HepG2 (cell line): Measurements from ENCODE around the gene GOLGA8B. TPM values are rescaled to one million over a fixed set of nuclear protein-coding genes. Genes with fewer than 3 reads are reported as not detected.
"Not testable (repeated sequence)": the region's sequence is repeated elsewhere in the genome, so short reads cannot be mapped to it uniquely, and the experiment has no call there.

ENCODE experiments used
- ATAC-seq: fragments of 200-7000 bp; cut with Tn5 transposase; 3 replicates; pipeline ENCODE4 v1.9.1; 2020; ENCODE audit warnings: mild to moderate bottlenecking, moderate library complexity
- BruUV-seq: library from RNA; stranded (reverse); fragments of 400-500 nt; replicated peaks from 2 replicates; lab custom pipeline; 2021; lab: Mats Ljungman, UMichigan
- CTCF ChIA-PET: fragments of 300-600 bp; formaldehyde crosslinking; extraction: SDS; loops from one replicate; lab custom pipeline; 2021; ENCODE audit warnings: low total read pairs, inconsistent platforms, low intra/inter-chr PET ratio; lab: Yijun Ruan, JAX
- POLR2A ChIA-PET: fragments of 350-600 bp; sonication (Branson Sonifier 250); formaldehyde crosslinking; loops from one replicate; lab custom pipeline; 2020; ENCODE audit warnings: antibody characterized with exemption, inconsistent platforms; lab: Yijun Ruan, JAX
- DNase-seq: peaks from one replicate; pipeline ENCODE4 v3.0.0-alpha.2; 2015; ENCODE audit warnings: low spot score
- FAIRE-seq: peaks from 3 replicates; lab custom pipeline; 2011; peaks lifted over from hg19 to GRCh38; lab: Jason Lieb, UNC
- H2AFZ ChIP-seq: one replicate; pipeline ENCODE4 v1.6.1; 2011; ENCODE audit warnings: low read length, inconsistent platforms
- H3K27ac ChIP-seq: fragments of 300-600 bp; 3 replicates; pipeline ENCODE4 v1.8.0; 2011; ENCODE audit warnings: mixed run types, mild to moderate bottlenecking, mixed read lengths, low read length, inconsistent platforms; ENCODE audit not compliant: insufficient read depth; ENCODE audit errors: extremely low read length
- H3K27me3 ChIP-seq, 2 experiments: fragments of 200-600 bp in 1 of 2; 2 replicates in 1 of 2; 3 replicates in 1 of 2; pipeline versions ENCODE4 v1.6.0 to v1.8.0; 2011; ENCODE audit warnings: low read length in 2 of 2, mild to moderate bottlenecking in 2 of 2, moderate library complexity in 2 of 2, inconsistent platforms in 1 of 2; ENCODE audit not compliant: insufficient read depth in 2 of 2, control insufficient read depth in 1 of 2
- H3K36me3 ChIP-seq, 2 experiments: fragments of 200-600 bp in 1 of 2; replicated peaks in 1 of 2; 2 replicates in 1 of 2; 3 replicates in 1 of 2; pipeline versions ENCODE4 v1.5.1 to v1.8.0; 2011; ENCODE audit warnings: low read length in 2 of 2, inconsistent platforms in 1 of 2; ENCODE audit not compliant: insufficient read depth in 2 of 2, control insufficient read depth in 1 of 2
- H3K4me1 ChIP-seq: 2 replicates; pipeline ENCODE4 v1.5.1; 2012; ENCODE audit warnings: low read length, inconsistent platforms; ENCODE audit not compliant: insufficient read depth
- H3K4me2 ChIP-seq: 2 replicates; pipeline ENCODE4 v1.6.0; 2011; ENCODE audit warnings: low read depth, low read length, inconsistent platforms
- H3K4me3 ChIP-seq, 3 experiments: fragments of 200-600 bp in 1 of 3; sonication (generic), shearing (Covaris generic) in 1 of 3; replicated peaks in 1 of 3; 2 replicates each; pipeline ENCODE4 v1.5.1; 2011 to 2016; ENCODE audit warnings: low read length in 3 of 3, inconsistent platforms in 2 of 3, low read depth in 2 of 3, mild to moderate bottlenecking in 2 of 3, control low read depth in 1 of 3, mixed read lengths in 1 of 3; ENCODE audit not compliant: insufficient read depth in 1 of 3
- H3K79me2 ChIP-seq: one replicate; pipeline ENCODE4 v1.6.1; 2011; ENCODE audit warnings: low read length, inconsistent platforms; ENCODE audit not compliant: insufficient read depth
- H3K9ac ChIP-seq: 2 replicates; pipeline ENCODE4 v1.6.0; 2011; ENCODE audit warnings: mild to moderate bottlenecking, low read depth, low read length, inconsistent platforms; ENCODE audit not compliant: insufficient read depth
- H3K9me3 ChIP-seq: 2 replicates; pipeline ENCODE4 v1.5.1; 2012; ENCODE audit warnings: mild to moderate bottlenecking, low read length
- H4K20me1 ChIP-seq: 2 replicates; pipeline ENCODE4 v1.6.0; 2011; ENCODE audit warnings: inconsistent platforms, mild to moderate bottlenecking, low read length, moderate library complexity; ENCODE audit not compliant: insufficient read depth
- BCL6 ChIP-seq: IDR thresholded peaks from 2 replicates; pipeline ENCODE4 v1.6.1; 2016; ENCODE audit warnings: missing genetic modification reagents, missing compliant biosample characterization
- EHMT2 ChIP-seq: fragments of 200-600 bp; sonication (generic); IDR thresholded peaks from 2 replicates; pipeline ENCODE4 v1.7.0; 2017; ENCODE audit warnings: antibody characterized with exemption, low read depth, low read length, borderline replicate concordance
- HNF4G ChIP-seq, 2 experiments: sonication (generic) in 1 of 2; formaldehyde crosslinking in 1 of 2; IDR thresholded peaks; 2 replicates each; pipeline versions ENCODE4 v1.4.0 to v1.6.1; 2011 to 2020; ENCODE audit warnings: borderline replicate concordance in 2 of 2, low read depth in 2 of 2, mild to moderate bottlenecking in 2 of 2, low read length in 1 of 2, missing genetic modification reagents in 1 of 2, moderate library complexity in 1 of 2
- RARA ChIP-seq: IDR thresholded peaks from 2 replicates; pipeline ENCODE4 v1.6.1; 2016; ENCODE audit warnings: missing genetic modification reagents, missing compliant biosample characterization
- ZFY ChIP-seq: sonication (generic); formaldehyde crosslinking; IDR thresholded peaks from 2 replicates; pipeline ENCODE4 v1.4.0; 2020; ENCODE audit warnings: missing genetic modification reagents
- ZNF644 ChIP-seq: IDR thresholded peaks from 2 replicates; pipeline ENCODE4 v1.6.1; 2016; ENCODE audit warnings: low read depth
- WGBS: methylation state at CpG from one replicate; pipeline ENCODE4 v1.1.6; 2017; ENCODE audit warnings: low lambda C conversion rate; 5-methylcytosine and 5-hydroxymethylcytosine counted together
- in situ Hi-C: cut with HindIII; loops from 2 replicates; pipeline ENCODE4 v1.10.0; 2017; ENCODE audit warnings: low pct_unique_long_range_greater_than_20kb; ENCODE audit not compliant: extremely low pct_ligation_motif_present
- intact Hi-C: fragments of 100-400 bp; cut with micrococcal nuclease; formaldehyde crosslinking; loops from one replicate; pipeline ENCODE4 v1.10.0; 2022; ENCODE audit not compliant: unreplicated experiment
- polyA plus RNA-seq, 8 experiments: library from polyadenylated mRNA; depleted of rRNA in 3 of 8; stranded (reverse) in 7 of 8; unstranded in 1 of 8; fragments of >200 nt; fragmentation: Illumina TruSeq in 4 of 8; extraction: Trizol in 4 of 8; gene quantifications; 2 replicates each; pipeline versions ENCODE4 v1.2.1 to v1.2.3, GENCODE V29; 2011 to 2016; ENCODE audit warnings: low read depth in 4 of 8, missing spikeins in 1 of 8, mixed read lengths in 1 of 8; ENCODE audit not compliant: insufficient read depth in 1 of 8
- total RNA-seq, 5 experiments: library from RNA; depleted of rRNA; stranded (reverse); fragments of >200 nt; fragmentation: Illumina TruSeq; extraction: Trizol; gene quantifications; 2 replicates each; pipeline ENCODE4 v1.2.3, GENCODE V29; 2016; ENCODE audit warnings: low read depth in 1 of 5
- TF ChIP-seq, protein P1 (sequence below): sonication (generic); formaldehyde crosslinking; IDR thresholded peaks from 2 replicates; pipeline ENCODE4 v1.4.0; 2020; ENCODE audit warnings: missing genetic modification reagents

Gene GOLGA8B
- total and polyA plus RNA-seq, 2 of the 13 experiments (the other 11 are each of a cell fraction or from before 2014, with no cell fraction given): 38.8 to 89.0 TPM

DNA sequence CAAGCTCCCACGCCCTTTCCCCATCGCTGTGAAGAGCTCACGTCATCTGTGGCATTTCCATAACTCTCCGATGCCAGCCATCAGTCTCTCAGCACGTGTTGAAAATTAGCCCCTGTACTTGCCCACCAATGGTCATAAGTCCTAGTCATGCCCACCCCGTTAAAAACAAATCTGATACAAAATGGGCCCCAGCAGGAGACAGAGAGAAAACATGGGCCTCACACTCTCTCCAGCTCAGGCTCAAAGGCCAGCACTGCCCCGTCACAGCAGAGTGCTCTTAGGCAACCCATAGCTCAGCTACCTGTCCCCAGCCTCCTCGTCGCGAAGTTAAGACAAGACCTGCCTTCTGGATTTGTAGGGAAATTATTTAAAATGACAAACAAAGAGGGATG, 5.2 kb downstream of the GOLGA8B start (continued):
- TF ChIP-seq HNF4G (IDR thresholded peaks at IDR 0.05; ENCODE audit: borderline replicate concordance, low read depth, low read length) (peak; percentile 57; the same call in 1 of the 2 replicates), HNF4G (CRISPR knock-in tag; IDR thresholded peaks at IDR 0.05; ENCODE audit: borderline replicate concordance, low read depth) (no peak), EHMT2 (peak; percentile 56; the same call in 1 of the 2 replicates), ZFY (peak; percentile 33; the same call in 1 of the 2 replicates)
- TF ChIP-seq, protein P1, sequence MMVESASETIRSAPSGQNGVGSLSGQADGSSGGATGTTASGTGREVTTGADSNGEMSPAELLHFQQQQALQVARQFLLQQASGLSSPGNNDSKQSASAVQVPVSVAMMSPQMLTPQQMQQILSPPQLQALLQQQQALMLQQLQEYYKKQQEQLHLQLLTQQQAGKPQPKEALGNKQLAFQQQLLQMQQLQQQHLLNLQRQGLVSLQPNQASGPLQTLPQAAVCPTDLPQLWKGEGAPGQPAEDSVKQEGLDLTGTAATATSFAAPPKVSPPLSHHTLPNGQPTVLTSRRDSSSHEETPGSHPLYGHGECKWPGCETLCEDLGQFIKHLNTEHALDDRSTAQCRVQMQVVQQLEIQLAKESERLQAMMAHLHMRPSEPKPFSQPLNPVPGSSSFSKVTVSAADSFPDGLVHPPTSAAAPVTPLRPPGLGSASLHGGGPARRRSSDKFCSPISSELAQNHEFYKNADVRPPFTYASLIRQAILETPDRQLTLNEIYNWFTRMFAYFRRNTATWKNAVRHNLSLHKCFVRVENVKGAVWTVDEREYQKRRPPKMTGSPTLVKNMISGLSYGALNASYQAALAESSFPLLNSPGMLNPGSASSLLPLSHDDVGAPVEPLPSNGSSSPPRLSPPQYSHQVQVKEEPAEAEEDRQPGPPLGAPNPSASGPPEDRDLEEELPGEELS: 0 out of 2 replicates have a peak, but pooled peaks have one; percentile 27

DNA sequence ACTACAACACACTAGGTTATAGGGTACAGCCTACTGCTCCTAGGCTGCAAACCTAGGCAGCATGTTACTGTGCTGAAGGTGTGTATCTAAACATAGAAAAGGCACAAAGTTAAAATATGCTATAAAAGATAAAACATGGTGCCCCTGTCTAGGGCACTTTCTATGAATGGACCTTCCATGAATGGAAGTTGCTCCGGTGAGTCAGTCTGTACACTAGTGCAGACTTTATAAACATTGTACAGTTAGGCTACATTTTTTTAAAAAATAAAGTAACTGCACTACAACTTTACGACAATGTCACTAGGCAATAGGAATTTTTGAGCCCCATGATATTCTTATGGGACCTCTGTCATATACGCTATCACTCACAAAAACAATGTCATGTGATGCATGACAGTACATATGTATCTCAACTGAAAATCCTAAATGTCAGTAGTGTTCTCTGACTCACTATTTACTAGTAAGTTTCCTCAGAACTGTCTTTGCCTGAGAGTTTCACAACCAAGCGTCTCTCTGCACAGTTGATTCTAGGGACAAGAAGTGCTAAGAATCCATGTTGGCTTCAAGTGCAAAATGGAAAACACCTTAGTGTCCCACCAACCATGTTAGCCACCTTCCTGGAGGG, 5.7 kb downstream of the GOLGA8B start:
- DNase-seq, H3K9ac ChIP-seq, H2AFZ ChIP-seq, FAIRE-seq, H4K20me1 ChIP-seq, intact Hi-C loops, H3K27me3 ChIP-seq, ATAC-seq, H3K9me3 ChIP-seq, H3K36me3 ChIP-seq, CTCF ChIA-PET, BruUV-seq: not testable (repeated sequence)
- peaks cover 55% of the 10 kb centered on the region for H3K4me1 ChIP-seq
- POLR2A ChIA-PET: interaction anchor here (0.7 kb wide), 1 partner anchor 10 kb away, joined by 3 read pairs; no protein-coding TSS in a partner anchor
- peak overlapping the region; percentile 52 for H3K27ac ChIP-seq
- TF ChIP-seq RARA (CRISPR knock-in tag): peak; percentile 21; the same call in 1 of the 2 replicates
- peak; percentile 30; the same call in 1 of the 2 replicates for TF ChIP-seq ZNF644
- TF ChIP-seq BCL6 (CRISPR knock-in tag): peak; percentile 84
- peak overlapping the region; percentile 60 for H3K4me2 ChIP-seq
- H3K4me3 ChIP-seq: peak overlapping the region in 1 of 3 experiments; percentile 29; a peak in 1 of 6 replicates
- peaks cover 56% of the 10 kb centered on the region for H3K79me2 ChIP-seq
- in situ Hi-C loops: loop anchor here (25.0 kb wide), 3 partner anchors 140 to 515 kb away; partner anchors contain the start of genes EMC4 and GOLGA8A
- 71% methylated on average over 4 of the region's 4 CpGs for WGBS

DNA sequence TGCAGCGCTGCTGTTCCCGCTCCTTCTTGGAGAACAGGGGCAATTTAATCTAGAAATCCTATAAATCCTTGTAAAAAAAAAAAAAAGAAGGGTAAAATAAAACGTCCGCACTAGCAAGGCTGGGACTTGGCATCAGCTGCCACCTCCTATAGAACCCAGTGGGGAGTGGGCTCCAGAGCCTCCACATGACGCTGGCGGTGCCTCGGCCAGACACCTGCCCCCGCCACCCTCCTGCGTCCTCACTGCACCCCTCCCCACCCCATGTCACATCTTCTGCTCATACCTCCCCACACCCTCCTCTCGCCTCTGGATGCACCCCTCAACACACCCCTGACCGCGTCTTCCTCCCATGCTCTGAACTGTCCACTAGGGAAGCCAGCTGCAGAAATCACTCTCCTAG, 8.4 kb downstream of the GOLGA8B start:
- BruUV-seq, FAIRE-seq: not testable (repeated sequence)
- WGBS: 99% methylated on average over 12 of the region's 12 CpGs

More for the DNA sequence above, 8.4 kb downstream of the GOLGA8B start:
- H3K27me3 ChIP-seq, H2AFZ ChIP-seq, POLR2A ChIA-PET, DNase-seq, H3K4me2 ChIP-seq, H3K4me3 ChIP-seq, H4K20me1 ChIP-seq, H3K9ac ChIP-seq, H3K9me3 ChIP-seq, H3K36me3 ChIP-seq, intact Hi-C loops, CTCF ChIA-PET, H3K27ac ChIP-seq, ATAC-seq: not testable (repeated sequence)
- H3K79me2 ChIP-seq: peaks cover 46% of the 10 kb centered on the region
- in situ Hi-C loops: loop anchor here (25.0 kb wide), 3 partner anchors 138 to 513 kb away; partner anchors contain the start of genes EMC4 and GOLGA8A
- peaks cover 46% of the 10 kb centered on the region for H3K4me1 ChIP-seq
